GM23338 (cell line): ENCODE measurements around the gene P4HA3.

Source experiments
- CREB1 ChIP-seq: fragments of 250-450 bp; sonication (Bioruptor Pico); IDR thresholded peaks from 2 replicates; pipeline ENCODE4 v1.5.0; 2020; ENCODE audit warnings: low read depth, mild to moderate bottlenecking, moderate library complexity
- CTCF ChIP-seq, 2 experiments: fragments of 200-600 bp in 1 of 2; sonication (generic) in 1 of 2; conservative IDR thresholded peaks; 2 replicates each; pipeline versions ENCODE4 v1.5.1 to v1.6.1; 2016 to 2017; ENCODE audit warnings: antibody characterized with exemption in 2 of 2, low read depth in 2 of 2, mild to moderate bottlenecking in 2 of 2, moderate library complexity in 1 of 2
- EZH2 ChIP-seq: fragments of 200-600 bp; sonication (generic); IDR thresholded peaks from one replicate; pipeline ENCODE4 v1.8.0; 2017; ENCODE audit warnings: antibody characterized with exemption, mild to moderate bottlenecking, low read depth; ENCODE audit not compliant: unreplicated experiment
- EZH2phosphoT487 ChIP-seq: fragments of 200-600 bp; sonication (generic); IDR thresholded peaks from one replicate; pipeline ENCODE4 v1.8.1; 2018; ENCODE audit warnings: antibody characterized with exemption; ENCODE audit not compliant: unreplicated experiment
- POLR2AphosphoS5 ChIP-seq: IDR thresholded peaks from 2 replicates; pipeline ENCODE4 v1.6.1; 2016; ENCODE audit warnings: antibody characterized with exemption, low read depth
- STAT1 ChIP-seq: IDR thresholded peaks from one replicate; pipeline ENCODE4 v1.6.1; 2016; ENCODE audit warnings: antibody characterized with exemption; ENCODE audit not compliant: unreplicated experiment
- ZNF114 ChIP-seq: fragments of 250-450 bp; sonication (Bioruptor Pico); IDR thresholded peaks from 2 replicates; pipeline ENCODE4 v1.5.0; 2020; ENCODE audit warnings: mild to moderate bottlenecking, moderate library complexity
- TF ChIP-seq, protein P1 (sequence below): IDR thresholded peaks from one replicate; pipeline ENCODE4 v1.6.1; 2018; ENCODE audit warnings: antibody characterized with exemption; ENCODE audit not compliant: unreplicated experiment

DNA sequence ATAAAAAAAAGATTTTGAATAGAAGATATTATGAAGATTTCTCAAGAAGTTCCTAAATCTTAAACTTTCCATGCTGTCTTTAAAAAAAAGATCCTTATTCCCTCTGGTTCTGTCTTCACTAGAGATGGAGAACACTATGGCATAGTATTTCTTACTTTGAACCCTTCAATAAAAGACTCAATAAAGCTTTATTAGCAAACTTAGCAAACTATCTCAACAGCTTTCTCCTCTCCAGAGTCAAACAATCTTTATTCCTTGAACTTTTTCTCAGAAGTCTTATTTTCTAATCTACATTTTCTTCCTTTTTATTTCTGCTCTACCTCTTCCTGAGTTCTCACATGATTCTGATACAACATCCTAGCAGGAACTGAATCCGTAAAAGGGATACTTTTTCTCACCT is 21.8 kb upstream of the P4HA3 start:
- TF ChIP-seq CTCF (conservative IDR thresholded peaks at IDR 0.05; ENCODE audit: low read depth in 2 of 2) (no peak), EZH2phosphoT487 (no peak), EZH2 (no peak), POLR2AphosphoS5 (no peak), ZNF114 (CRISPR knock-in tag) (no peak), STAT1 (no peak), CREB1 (no peak)
- TF ChIP-seq, protein P1, sequence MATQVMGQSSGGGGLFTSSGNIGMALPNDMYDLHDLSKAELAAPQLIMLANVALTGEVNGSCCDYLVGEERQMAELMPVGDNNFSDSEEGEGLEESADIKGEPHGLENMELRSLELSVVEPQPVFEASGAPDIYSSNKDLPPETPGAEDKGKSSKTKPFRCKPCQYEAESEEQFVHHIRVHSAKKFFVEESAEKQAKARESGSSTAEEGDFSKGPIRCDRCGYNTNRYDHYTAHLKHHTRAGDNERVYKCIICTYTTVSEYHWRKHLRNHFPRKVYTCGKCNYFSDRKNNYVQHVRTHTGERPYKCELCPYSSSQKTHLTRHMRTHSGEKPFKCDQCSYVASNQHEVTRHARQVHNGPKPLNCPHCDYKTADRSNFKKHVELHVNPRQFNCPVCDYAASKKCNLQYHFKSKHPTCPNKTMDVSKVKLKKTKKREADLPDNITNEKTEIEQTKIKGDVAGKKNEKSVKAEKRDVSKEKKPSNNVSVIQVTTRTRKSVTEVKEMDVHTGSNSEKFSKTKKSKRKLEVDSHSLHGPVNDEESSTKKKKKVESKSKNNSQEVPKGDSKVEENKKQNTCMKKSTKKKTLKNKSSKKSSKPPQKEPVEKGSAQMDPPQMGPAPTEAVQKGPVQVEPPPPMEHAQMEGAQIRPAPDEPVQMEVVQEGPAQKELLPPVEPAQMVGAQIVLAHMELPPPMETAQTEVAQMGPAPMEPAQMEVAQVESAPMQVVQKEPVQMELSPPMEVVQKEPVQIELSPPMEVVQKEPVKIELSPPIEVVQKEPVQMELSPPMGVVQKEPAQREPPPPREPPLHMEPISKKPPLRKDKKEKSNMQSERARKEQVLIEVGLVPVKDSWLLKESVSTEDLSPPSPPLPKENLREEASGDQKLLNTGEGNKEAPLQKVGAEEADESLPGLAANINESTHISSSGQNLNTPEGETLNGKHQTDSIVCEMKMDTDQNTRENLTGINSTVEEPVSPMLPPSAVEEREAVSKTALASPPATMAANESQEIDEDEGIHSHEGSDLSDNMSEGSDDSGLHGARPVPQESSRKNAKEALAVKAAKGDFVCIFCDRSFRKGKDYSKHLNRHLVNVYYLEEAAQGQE, result no peak
